ENCODE data around the gene OR1D5. TPM values are rescaled to one million over a fixed set of nuclear protein-coding genes. Genes with fewer than 3 reads are reported as not detected.

The OR1D5 gene
- total and polyA plus RNA-seq, 2 of the 8 experiments (the other 6 are each of a cell fraction or from before 2014, with no cell fraction given): not detected

- TF ChIP-seq TBP (IDR thresholded peaks at IDR 0.05; ENCODE audit: low read depth, low read length) (no peak), KDM5A (IDR thresholded peaks at IDR 0.05; ENCODE audit: low read length) (no peak), CREB1 (IDR thresholded peaks at IDR 0.05) (no peak), SAP30 (IDR thresholded peaks at IDR 0.05; ENCODE audit: insufficient read depth, insufficient replicate concordance, low read length) (no peak), GTF2F1 (IDR thresholded peaks at IDR 0.05; ENCODE audit: borderline replicate concordance, low read depth, low read length) (no peak)
These were observed 29.4 kb downstream of the OR1D5 start (continued) for GRCh38 chr17:3033741-3034577.
